HEK293T (cell line): ENCODE data around the gene MAP4K4.

ENCODE experiments used
- CTCF ChIA-PET: fragments of 350-600 bp; formaldehyde crosslinking; extraction: SDS; loops from one replicate; lab custom pipeline; 2021; ENCODE audit warnings: antibody characterized with exemption, inconsistent platforms; lab: Yijun Ruan, JAX
- POLR2A ChIA-PET: fragments of 350-600 bp; formaldehyde crosslinking; extraction: SDS; loops from one replicate; lab custom pipeline; 2020; ENCODE audit warnings: antibody characterized with exemption, inconsistent platforms; lab: Yijun Ruan, JAX
- DNase-seq: peaks from one replicate; pipeline ENCODE4 v3.0.0; 2012; ENCODE audit warnings: mixed read lengths; ENCODE audit errors: extremely low spot score
- ARNT ChIP-seq: fragments of 450-650 bp; IDR thresholded peaks from 2 replicates; pipeline ENCODE4 v1.6.1; 2017; ENCODE audit warnings: mild to moderate bottlenecking
- BHLHE40 ChIP-seq: fragments of 450-650 bp; IDR thresholded peaks from 2 replicates; pipeline ENCODE4 v1.6.1; 2016; ENCODE audit warnings: mild to moderate bottlenecking, moderate library complexity, borderline replicate concordance
- CTBP1 ChIP-seq: fragments of 450-650 bp; IDR thresholded peaks from 2 replicates; pipeline ENCODE4 v1.6.1; 2016; ENCODE audit warnings: borderline replicate concordance
- ELF4 ChIP-seq: fragments of 450-650 bp; IDR thresholded peaks from 2 replicates; pipeline ENCODE4 v1.6.1; 2017; ENCODE audit warnings: antibody characterized with exemption
- FOXA1 ChIP-seq: fragments of 450-650 bp; IDR thresholded peaks from 2 replicates; pipeline ENCODE4 v1.6.1; 2016; ENCODE audit warnings: mild to moderate bottlenecking
- FOXK2 ChIP-seq: fragments of 450-650 bp; IDR thresholded peaks from 2 replicates; pipeline ENCODE4 v1.6.1; 2016; ENCODE audit warnings: mild to moderate bottlenecking
- FOXM1 ChIP-seq: fragments of 450-650 bp; IDR thresholded peaks from 2 replicates; pipeline ENCODE4 v1.6.1; 2017; ENCODE audit warnings: mild to moderate bottlenecking, borderline replicate concordance
- HDGF ChIP-seq: fragments of 450-650 bp; IDR thresholded peaks from 2 replicates; pipeline ENCODE4 v1.6.1; 2017; ENCODE audit warnings: antibody characterized with exemption, borderline replicate concordance
- L3MBTL2 ChIP-seq: fragments of 450-650 bp; conservative IDR thresholded peaks from 2 replicates; pipeline ENCODE4 v1.6.1; 2016; ENCODE audit warnings: mild to moderate bottlenecking
- LEF1 ChIP-seq: fragments of 450-650 bp; IDR thresholded peaks from 2 replicates; pipeline ENCODE4 v1.6.1; 2017; ENCODE audit warnings: mild to moderate bottlenecking, borderline replicate concordance
- NFRKB ChIP-seq: fragments of 450-650 bp; IDR thresholded peaks from 2 replicates; pipeline ENCODE4 v1.6.1; 2016; ENCODE audit warnings: mild to moderate bottlenecking, moderate library complexity
- SP1 ChIP-seq: fragments of 450-650 bp; IDR thresholded peaks from 2 replicates; pipeline ENCODE4 v1.6.1; 2017
- SUZ12 ChIP-seq: fragments of 450-650 bp; IDR thresholded peaks from 2 replicates; pipeline ENCODE4 v1.6.1; 2016; ENCODE audit warnings: mild to moderate bottlenecking
- TARDBP ChIP-seq: fragments of 450-650 bp; IDR thresholded peaks from 2 replicates; pipeline ENCODE4 v1.6.1; 2016
- ZNF384 ChIP-seq: fragments of 450-650 bp; IDR thresholded peaks from 2 replicates; pipeline ENCODE4 v1.6.1; 2016
- TF ChIP-seq, protein P1 (sequence below): fragments of 450-650 bp; IDR thresholded peaks from 2 replicates; pipeline ENCODE4 v1.6.1; 2016

The MAP4K4 gene

DNA sequence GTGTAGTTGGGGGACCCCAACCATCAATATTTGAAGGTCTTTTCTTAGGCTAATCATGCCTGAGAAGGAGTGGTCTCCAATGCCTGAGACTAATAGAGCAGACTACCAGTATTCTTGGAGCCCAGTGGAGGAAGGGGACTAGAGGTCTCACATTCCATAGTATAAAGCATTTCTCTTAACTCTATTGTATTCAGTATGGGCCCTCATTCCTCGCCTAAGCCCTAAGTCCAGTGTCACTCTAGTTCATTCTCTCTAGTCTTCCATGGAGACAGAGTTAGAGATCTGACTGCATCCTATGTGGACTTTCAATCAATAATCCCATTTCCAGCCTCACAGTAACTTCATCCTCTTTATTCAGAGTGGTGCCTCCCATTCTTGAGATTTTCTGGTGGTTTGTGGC lies 29.7 kb upstream of the MAP4K4 start:
- CTCF ChIA-PET: no interaction called here
- POLR2A ChIA-PET: no interaction called here
- no peak for TF ChIP-seq LEF1
- TF ChIP-seq FOXM1: no peak
- no peak for TF ChIP-seq ARNT
- TF ChIP-seq, protein P1, sequence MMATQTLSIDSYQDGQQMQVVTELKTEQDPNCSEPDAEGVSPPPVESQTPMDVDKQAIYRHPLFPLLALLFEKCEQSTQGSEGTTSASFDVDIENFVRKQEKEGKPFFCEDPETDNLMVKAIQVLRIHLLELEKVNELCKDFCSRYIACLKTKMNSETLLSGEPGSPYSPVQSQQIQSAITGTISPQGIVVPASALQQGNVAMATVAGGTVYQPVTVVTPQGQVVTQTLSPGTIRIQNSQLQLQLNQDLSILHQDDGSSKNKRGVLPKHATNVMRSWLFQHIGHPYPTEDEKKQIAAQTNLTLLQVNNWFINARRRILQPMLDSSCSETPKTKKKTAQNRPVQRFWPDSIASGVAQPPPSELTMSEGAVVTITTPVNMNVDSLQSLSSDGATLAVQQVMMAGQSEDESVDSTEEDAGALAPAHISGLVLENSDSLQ: no peak
- no peak for TF ChIP-seq SP1
- TF ChIP-seq NFRKB: no peak
- TF ChIP-seq L3MBTL2: no peak
- TF ChIP-seq HDGF: no peak
- no peak for DNase-seq

DNA sequence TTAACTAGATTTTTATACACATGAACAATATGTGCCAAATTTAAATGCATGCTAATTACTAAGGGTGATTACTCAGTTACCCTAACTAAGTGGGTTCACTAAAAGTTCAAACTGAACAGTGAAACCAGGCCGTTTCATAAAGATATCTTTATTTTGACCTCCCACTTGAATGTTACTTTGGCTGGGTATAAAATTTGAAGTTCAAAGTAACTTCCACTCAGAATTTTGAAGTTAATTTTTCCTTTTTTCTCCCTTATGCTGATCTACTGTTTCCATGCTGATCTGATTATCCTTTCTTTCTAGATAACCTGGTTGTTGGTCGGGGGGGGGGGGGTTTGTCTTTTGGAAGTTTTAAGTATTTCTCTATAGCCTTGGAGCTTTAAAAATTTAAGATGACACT lies 25.5 kb upstream of the MAP4K4 start:
- DNase-seq: no peak

DNA sequence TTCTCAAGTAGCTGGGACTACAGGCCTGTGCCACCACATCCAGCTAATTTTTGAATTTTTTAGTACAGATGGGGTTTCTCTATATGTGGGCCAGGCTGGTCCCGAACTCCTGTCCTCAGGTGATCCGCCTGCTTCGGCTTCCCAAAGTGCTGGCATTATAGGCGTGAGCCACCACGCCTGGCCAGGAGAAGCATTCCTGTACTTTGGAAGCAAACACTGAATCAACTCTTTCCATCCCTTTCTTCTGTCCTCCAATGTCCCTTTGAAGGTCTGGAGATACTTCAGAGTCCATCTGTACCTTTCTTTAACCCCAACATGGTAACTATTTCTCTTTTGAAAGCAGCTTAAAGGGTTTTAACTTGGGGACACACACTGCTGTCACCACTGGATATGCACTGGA lies 23.6 kb upstream of the MAP4K4 start:
- ChIA-PET CTCF (no interaction called here), POLR2A (no interaction called here)
- DNase-seq: no peak
- no peak for TF ChIP-seq ARNT
- TF ChIP-seq ZNF384: no peak
- TF ChIP-seq FOXK2: no peak
- no peak for TF ChIP-seq LEF1
- TF ChIP-seq CTBP1: no peak
- no peak for TF ChIP-seq TARDBP
- no peak for TF ChIP-seq HDGF
- TF ChIP-seq L3MBTL2: no peak
- TF ChIP-seq, protein P1: no peak
- no peak for TF ChIP-seq FOXM1
- TF ChIP-seq NFRKB: no peak
- TF ChIP-seq BHLHE40: no peak
- TF ChIP-seq ELF4: no peak
- TF ChIP-seq SUZ12: no peak

More for the DNA sequence above, 25.5 kb upstream of the MAP4K4 start:
- no peak for TF ChIP-seq NFRKB
- TF ChIP-seq ELF4: no peak
- TF ChIP-seq FOXM1: no peak
- TF ChIP-seq CTBP1: no peak
- ChIA-PET CTCF (no interaction called here), POLR2A (no interaction called here)

DNA sequence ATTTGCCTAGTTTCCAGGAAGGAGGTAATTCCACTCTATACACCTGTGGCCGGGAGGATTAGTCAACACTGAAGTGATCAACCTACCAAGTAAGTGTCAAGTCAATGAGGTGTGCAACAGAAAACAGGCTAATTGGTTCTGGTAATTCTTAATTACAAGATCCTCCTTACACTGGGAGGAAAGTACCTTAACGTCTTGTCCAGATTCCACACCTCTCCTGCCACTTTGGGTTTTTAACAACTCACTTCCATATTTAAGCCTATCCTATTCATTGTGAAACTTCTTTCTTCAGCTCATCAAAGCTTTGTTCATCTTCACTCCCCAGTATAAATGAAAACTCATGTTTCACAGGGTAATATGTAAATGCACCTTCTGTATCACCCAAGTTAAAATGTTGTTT lies 22.0 kb upstream of the MAP4K4 start:
- no peak for TF ChIP-seq SUZ12
- no peak for TF ChIP-seq CTBP1
- TF ChIP-seq ZNF384: no peak
- TF ChIP-seq FOXM1: no peak
- no peak for TF ChIP-seq TARDBP
- no peak for TF ChIP-seq BHLHE40
- TF ChIP-seq, protein P1: no peak
- no peak for TF ChIP-seq ARNT
- TF ChIP-seq NFRKB: no peak
- no peak for TF ChIP-seq L3MBTL2
- TF ChIP-seq FOXK2: no peak
- TF ChIP-seq HDGF: no peak
- TF ChIP-seq LEF1: no peak
- no peak for TF ChIP-seq ELF4
- TF ChIP-seq FOXA1: no peak
- no peak for TF ChIP-seq SP1
- ChIA-PET POLR2A (no interaction called here), CTCF (no interaction called here)
- no peak for DNase-seq

DNA sequence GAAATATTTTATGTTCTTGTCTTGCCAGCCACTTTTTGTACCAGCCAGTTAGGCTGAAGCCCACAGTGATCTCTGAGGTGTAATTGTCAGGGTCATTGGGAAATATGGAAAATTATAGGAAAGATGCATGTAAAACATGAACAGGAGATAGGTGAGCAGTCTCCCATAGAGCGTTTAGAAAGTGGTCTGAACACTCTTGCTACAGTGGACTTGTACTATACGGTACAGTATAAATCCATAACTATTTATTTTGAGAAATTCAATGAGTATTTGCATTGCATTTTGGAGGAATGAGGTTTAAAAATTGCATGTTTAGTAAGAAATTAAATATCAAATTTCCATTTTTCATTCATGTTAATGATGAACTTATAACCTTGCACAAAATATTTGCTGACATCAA lies 20.8 kb upstream of the MAP4K4 start:
- ChIA-PET POLR2A (no interaction called here), CTCF (no interaction called here)
- TF ChIP-seq SP1 (no peak), L3MBTL2 (no peak), HDGF (no peak), FOXA1 (no peak), TARDBP (no peak), CTBP1 (no peak), NFRKB (no peak), ARNT (no peak), BHLHE40 (no peak), ELF4 (no peak), FOXK2 (no peak), SUZ12 (no peak), ZNF384 (no peak)
- TF ChIP-seq, protein P1: no peak
- DNase-seq: no peak

DNA sequence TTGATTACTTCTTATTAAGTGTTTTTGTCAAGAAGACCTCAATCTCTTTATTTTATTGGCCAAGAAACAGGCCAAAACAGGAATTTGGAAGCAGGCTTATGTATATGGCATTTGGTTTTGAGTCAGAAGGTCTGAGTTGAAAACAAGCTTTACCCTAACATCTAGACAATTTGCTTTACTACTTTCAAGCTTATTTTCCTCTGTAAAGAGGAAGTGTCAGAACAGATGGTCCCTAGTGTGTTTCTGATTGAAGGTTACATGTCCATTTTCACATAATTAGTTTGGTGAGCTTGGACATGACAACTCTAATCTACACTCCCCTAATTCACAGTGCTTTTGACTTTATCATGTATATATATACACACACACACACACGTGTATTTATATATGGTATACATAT lies 19.8 kb upstream of the MAP4K4 start:
- ChIA-PET CTCF (no interaction called here), POLR2A (no interaction called here)
- DNase-seq: no peak
- TF ChIP-seq SUZ12 (no peak), CTBP1 (no peak), TARDBP (no peak), FOXK2 (no peak), SP1 (no peak), NFRKB (no peak)
- TF ChIP-seq, protein P1: no peak
